Loucy (cell line): ENCODE measurements around the gene POLR3F.

ENCODE experiments used
- EZH2phosphoT487 ChIP-seq: fragments of 200-600 bp; IDR thresholded peaks from 2 replicates; pipeline ENCODE4 v1.6.1; 2018; ENCODE audit warnings: antibody characterized with exemption, mild to moderate bottlenecking, moderate library complexity, borderline replicate concordance
- TF ChIP-seq, protein P1 (sequence below): fragments of 200-600 bp; sonication (generic); conservative IDR thresholded peaks from 2 replicates; pipeline ENCODE4 v1.5.1; 2014; ENCODE audit warnings: mild to moderate bottlenecking, antibody characterized with exemption, low read length

DNA sequence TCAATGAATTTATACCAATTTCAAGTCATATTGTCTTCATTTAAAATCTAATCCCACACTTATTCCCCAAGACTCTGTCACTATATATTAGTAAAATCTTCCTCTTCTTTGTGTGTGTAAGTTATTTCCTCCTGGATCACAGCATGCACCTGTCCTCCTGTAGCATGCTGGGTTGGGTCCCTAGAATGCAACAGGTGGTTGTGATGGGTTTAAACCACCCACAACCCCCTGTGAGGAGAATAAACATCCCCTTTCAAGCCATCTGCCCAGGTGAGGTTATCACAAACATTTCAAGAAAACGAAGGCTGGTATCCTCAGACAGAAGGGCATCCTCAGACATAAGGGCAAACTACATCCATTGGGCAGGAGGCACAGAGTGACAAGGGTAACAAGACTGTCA is 26.8 kb upstream of the POLR3F start:
- TF ChIP-seq, protein P1, sequence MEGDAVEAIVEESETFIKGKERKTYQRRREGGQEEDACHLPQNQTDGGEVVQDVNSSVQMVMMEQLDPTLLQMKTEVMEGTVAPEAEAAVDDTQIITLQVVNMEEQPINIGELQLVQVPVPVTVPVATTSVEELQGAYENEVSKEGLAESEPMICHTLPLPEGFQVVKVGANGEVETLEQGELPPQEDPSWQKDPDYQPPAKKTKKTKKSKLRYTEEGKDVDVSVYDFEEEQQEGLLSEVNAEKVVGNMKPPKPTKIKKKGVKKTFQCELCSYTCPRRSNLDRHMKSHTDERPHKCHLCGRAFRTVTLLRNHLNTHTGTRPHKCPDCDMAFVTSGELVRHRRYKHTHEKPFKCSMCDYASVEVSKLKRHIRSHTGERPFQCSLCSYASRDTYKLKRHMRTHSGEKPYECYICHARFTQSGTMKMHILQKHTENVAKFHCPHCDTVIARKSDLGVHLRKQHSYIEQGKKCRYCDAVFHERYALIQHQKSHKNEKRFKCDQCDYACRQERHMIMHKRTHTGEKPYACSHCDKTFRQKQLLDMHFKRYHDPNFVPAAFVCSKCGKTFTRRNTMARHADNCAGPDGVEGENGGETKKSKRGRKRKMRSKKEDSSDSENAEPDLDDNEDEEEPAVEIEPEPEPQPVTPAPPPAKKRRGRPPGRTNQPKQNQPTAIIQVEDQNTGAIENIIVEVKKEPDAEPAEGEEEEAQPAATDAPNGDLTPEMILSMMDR, result no peak
- TF ChIP-seq EZH2phosphoT487, result no peak
